IMR-90 (cell line): ENCODE results near the gene EML4. TPM values are rescaled to one million over a fixed set of nuclear protein-coding genes. Genes with fewer than 3 reads are reported as not detected.

Experiments
- ATAC-seq: fragments of 200-7000 bp; cut with Tn5 transposase; 2 replicates; pipeline ENCODE4 v1.9.1; 2020; ENCODE audit warnings: low read depth, mild to moderate bottlenecking, moderate library complexity
- BruUV-seq: library from RNA; stranded (reverse); fragments of 400-500 nt; replicated peaks from 2 replicates; lab custom pipeline; 2021; lab: Mats Ljungman, UMichigan
- CTCF ChIA-PET: fragments of 300-600 bp; formaldehyde crosslinking; extraction: SDS; loops from one replicate; lab custom pipeline; 2021; ENCODE audit warnings: antibody characterized with exemption; lab: Yijun Ruan, JAX
- POLR2A ChIA-PET: fragments of 300-600 bp; sonication (Branson Sonifier 250); formaldehyde crosslinking; loops from one replicate; lab custom pipeline; 2022; ENCODE audit warnings: antibody characterized with exemption; ENCODE audit not compliant: unreplicated experiment; lab: Charles Lee
- DNase-seq: peaks from one replicate; pipeline ENCODE4 v3.0.0; 2013
- H2AFZ ChIP-seq: replicated peaks from 2 replicates; pipeline ENCODE3; 2013; ENCODE audit warnings: low read length, mild to moderate bottlenecking; ENCODE audit not compliant: poor library complexity
- H2AK5ac ChIP-seq: 2 replicates; pipeline ENCODE4 v1.6.1; 2013; ENCODE audit warnings: low read depth, low read length, inconsistent platforms
- H2AK9ac ChIP-seq: replicated peaks from 2 replicates; pipeline ENCODE3; 2013; ENCODE audit warnings: mild to moderate bottlenecking, low read depth, low read length, moderate library complexity; ENCODE audit not compliant: poor library complexity
- H2BK120ac ChIP-seq: 2 replicates; pipeline ENCODE4 v1.6.1; 2013; ENCODE audit warnings: low read depth, low read length, inconsistent platforms
- H2BK15ac ChIP-seq: 3 replicates; pipeline ENCODE4 v1.6.1; 2013; ENCODE audit warnings: low read depth, low read length, inconsistent platforms
- H2BK20ac ChIP-seq: 2 replicates; pipeline ENCODE4 v1.6.1; 2013; ENCODE audit warnings: low read depth, mild to moderate bottlenecking, inconsistent platforms, low read length, moderate library complexity
- H2BK5ac ChIP-seq: 2 replicates; pipeline ENCODE4 v1.6.1; 2013; ENCODE audit warnings: mild to moderate bottlenecking, low read depth, low read length, inconsistent platforms; ENCODE audit not compliant: poor library complexity, severe bottlenecking
- H3K14ac ChIP-seq: replicated peaks from 2 replicates; pipeline ENCODE4 v1.6.1; 2013; ENCODE audit warnings: low read depth, low read length, inconsistent platforms
- H3K18ac ChIP-seq: 2 replicates; pipeline ENCODE4 v1.6.1; 2013; ENCODE audit warnings: low read depth, low read length, control low read depth
- H3K23ac ChIP-seq: 2 replicates; pipeline ENCODE4 v1.6.1; 2013; ENCODE audit warnings: low read depth, low read length, inconsistent platforms
- H3K27ac ChIP-seq: 2 replicates; pipeline ENCODE4 v1.5.1; 2013; ENCODE audit warnings: mild to moderate bottlenecking, control low read depth, low read length; ENCODE audit not compliant: insufficient read depth
- H3K27me3 ChIP-seq: 2 replicates; pipeline ENCODE4 v1.6.1; 2013; ENCODE audit warnings: low read length; ENCODE audit not compliant: control insufficient read depth, insufficient read depth
- H3K36me3 ChIP-seq: 2 replicates; pipeline ENCODE4 v1.6.1; 2013; ENCODE audit warnings: low read length, mixed read lengths; ENCODE audit not compliant: control insufficient read depth, insufficient read depth
- H3K4ac ChIP-seq: 2 replicates; pipeline ENCODE4 v1.6.1; 2013; ENCODE audit warnings: low read depth, low read length, inconsistent platforms
- H3K4me1 ChIP-seq: 2 replicates; pipeline ENCODE4 v1.6.1; 2013; ENCODE audit warnings: low read length, mixed read lengths; ENCODE audit not compliant: control insufficient read depth, insufficient read depth
- H3K4me2 ChIP-seq: 2 replicates; pipeline ENCODE4 v1.6.1; 2013; ENCODE audit warnings: low read depth, mild to moderate bottlenecking, control low read depth, low read length, moderate library complexity
- H3K4me3 ChIP-seq: 2 replicates; pipeline ENCODE4 v1.5.1; 2013; ENCODE audit warnings: low read depth, mild to moderate bottlenecking, control low read depth, low read length, moderate library complexity; ENCODE audit not compliant: insufficient read depth
- H3K56ac ChIP-seq: 2 replicates; pipeline ENCODE4 v1.6.1; 2013; ENCODE audit warnings: low read length, inconsistent platforms; ENCODE audit not compliant: insufficient read depth; ENCODE audit errors: extremely low read depth
- H3K79me1 ChIP-seq, 2 experiments: 2 replicates each; pipeline ENCODE4 v1.6.1; 2013; ENCODE audit warnings: low read length in 2 of 2, inconsistent platforms in 1 of 2, low read depth in 1 of 2
- H3K9ac ChIP-seq: 2 replicates; pipeline ENCODE4 v1.6.1; 2013; ENCODE audit warnings: low read depth, low read length, control low read depth
- H3K9me1 ChIP-seq: 2 replicates; pipeline ENCODE4 v1.6.1; 2013; ENCODE audit warnings: low read length, inconsistent platforms; ENCODE audit not compliant: insufficient read depth
- H3K9me3 ChIP-seq: 2 replicates; pipeline ENCODE4 v1.6.1; 2013; ENCODE audit warnings: low read length; ENCODE audit not compliant: control insufficient read depth, insufficient read depth
- H4K20me1 ChIP-seq: 2 replicates; pipeline ENCODE4 v1.6.1; 2013; ENCODE audit warnings: low read length, inconsistent platforms; ENCODE audit not compliant: insufficient read depth
- H4K5ac ChIP-seq: 2 replicates; pipeline ENCODE4 v1.6.1; 2013; ENCODE audit warnings: mild to moderate bottlenecking, low read depth, low read length, control low read depth
- H4K8ac ChIP-seq, 2 experiments: 2 replicates each; pipeline ENCODE4 v1.6.1; 2013; ENCODE audit warnings: low read depth in 2 of 2, low read length in 2 of 2, control low read depth in 1 of 2, inconsistent platforms in 1 of 2
- H4K91ac ChIP-seq: 2 replicates; pipeline ENCODE4 v1.6.1; 2013; ENCODE audit warnings: low read depth, low read length, inconsistent platforms; ENCODE audit not compliant: insufficient read depth
- BHLHE40 ChIP-seq: fragments of 150-350 bp; IDR thresholded peaks from 2 replicates; pipeline ENCODE4 v1.6.1; 2016; ENCODE audit warnings: mild to moderate bottlenecking, low read depth, low read length
- CHD1 ChIP-seq: IDR thresholded peaks from 2 replicates; pipeline ENCODE4 v1.6.1; 2012; ENCODE audit warnings: low read depth, low read length, improper control_type of control experiment
- CTCF ChIP-seq: conservative IDR thresholded peaks from 2 replicates; pipeline ENCODE4 v1.5.1; 2012; ENCODE audit warnings: mild to moderate bottlenecking, low read depth, low read length, improper control_type of control experiment
- ELK1 ChIP-seq: fragments of 150-350 bp; IDR thresholded peaks from 2 replicates; pipeline ENCODE4 v1.6.1; 2016; ENCODE audit warnings: low read depth, mild to moderate bottlenecking, low read length, moderate library complexity, borderline replicate concordance
- FOS ChIP-seq: fragments of 150-350 bp; IDR thresholded peaks from 2 replicates; pipeline ENCODE4 v1.6.1; 2016; ENCODE audit warnings: low read depth, low read length
- MAFK ChIP-seq: IDR thresholded peaks from 2 replicates; pipeline ENCODE4 v1.6.1; 2012; ENCODE audit warnings: low read depth, low read length, improper control_type of control experiment
- MAZ ChIP-seq: IDR thresholded peaks from 2 replicates; pipeline ENCODE4 v1.6.1; 2012; ENCODE audit warnings: low read depth, mild to moderate bottlenecking, low read length, improper control_type of control experiment, moderate library complexity, borderline replicate concordance
- NFE2L2 ChIP-seq: fragments of 150-350 bp; IDR thresholded peaks from 2 replicates; pipeline ENCODE4 v1.6.1; 2016; ENCODE audit warnings: low read depth, mild to moderate bottlenecking, low read length
- POLR2A ChIP-seq: IDR thresholded peaks from 2 replicates; pipeline ENCODE4 v1.6.1; 2012; ENCODE audit warnings: mild to moderate bottlenecking, low read depth, low read length
- RAD21 ChIP-seq: IDR thresholded peaks from 2 replicates; pipeline ENCODE4 v1.6.1; 2012; ENCODE audit warnings: low read length, improper control_type of control experiment
- RCOR1 ChIP-seq: IDR thresholded peaks from 2 replicates; pipeline ENCODE4 v1.6.1; 2012; ENCODE audit warnings: mild to moderate bottlenecking, low read length, improper control_type of control experiment; ENCODE audit not compliant: insufficient replicate concordance
- SMC3 ChIP-seq: fragments of 150-350 bp; IDR thresholded peaks from 2 replicates; pipeline ENCODE4 v1.6.1; 2016; ENCODE audit warnings: low read depth, mild to moderate bottlenecking, antibody characterized with exemption, low read length, moderate library complexity
- USF2 ChIP-seq: fragments of 150-350 bp; IDR thresholded peaks from 2 replicates; pipeline ENCODE4 v1.6.1; 2017; ENCODE audit warnings: mild to moderate bottlenecking, antibody characterized with exemption, low read length, low read depth
- WGBS, 2 experiments: methylation state at CpG; one replicate each; pipeline versions ENCODE4 v1.1.5 to v1.1.7; 2013; ENCODE audit warnings: missing lambda C conversion rate in 2 of 2; ENCODE audit not compliant: insufficient read length in 1 of 2; ENCODE audit errors: extremely low coverage in 2 of 2; 5-methylcytosine and 5-hydroxymethylcytosine counted together
- dilution Hi-C: fragments of 300-500 bp; cut with HindIII; formaldehyde crosslinking; loops from one replicate; pipeline ENCODE4 v1.14.3; 2018; ENCODE audit warnings: low sequenced_read_pairs; ENCODE audit not compliant: unreplicated experiment
- in situ Hi-C: fragments of 300-500 bp; cut with MboI; formaldehyde crosslinking; loops from 3 replicates; pipeline ENCODE4 v1.14.3; 2019; ENCODE audit warnings: low sequenced_read_pairs, inconsistent platforms, mixed read lengths
- intact Hi-C: fragments of 100-400 bp; cut with micrococcal nuclease; formaldehyde crosslinking; loops from 2 replicates; pipeline ENCODE4 v1.10.0; 2022
- polyA plus RNA-seq, 3 experiments: library from polyadenylated mRNA; depleted of rRNA; stranded (reverse); fragments of >200 nt; gene quantifications; 2 replicates each; pipeline ENCODE4 v1.2.3, GENCODE V29; 2012; ENCODE audit warnings: low replicate concordance in 1 of 3
- total RNA-seq: library from RNA; depleted of rRNA; stranded (reverse); fragments of >200 nt; gene quantifications from 2 replicates; pipeline ENCODE4 v1.2.3, GENCODE V29; 2012

The EML4 gene
- total and polyA plus RNA-seq, 2 of the 4 experiments (the other 2 are of a cell fraction), result 29.7 to 73.7 TPM

- no peak for ATAC-seq
- no peak overlapping the region for H3K4me2 ChIP-seq
- POLR2A ChIA-PET, result no interaction called here
- H3K27me3 ChIP-seq, result no peaks in the 10 kb centered on the region
- H3K9me1 ChIP-seq, result no peaks in the 10 kb centered on the region
- H3K4me1 ChIP-seq, result peaks cover 4% of the 10 kb centered on the region
- H4K20me1 ChIP-seq, result no peaks in the 10 kb centered on the region
- H2BK20ac ChIP-seq, result no peak overlapping the region
- H4K91ac ChIP-seq, result no peak overlapping the region
- DNase-seq, result no peak
- no peak overlapping the region for H3K4ac ChIP-seq
- no peak overlapping the region for H2AK9ac ChIP-seq
- H3K14ac ChIP-seq, result no peak overlapping the region
- H3K4me3 ChIP-seq, result no peak overlapping the region
- H3K27ac ChIP-seq, result no peak overlapping the region
- no TSS peak for BruUV-seq
- no CpG with 5 or more reads among the region's 2 CpGs for WGBS, 2 experiments
- H3K56ac ChIP-seq, result no peak overlapping the region
- no peak overlapping the region for H4K8ac ChIP-seq
- dilution Hi-C loops, result no loop called here
- intact Hi-C loops, result no loop called here
- in situ Hi-C loops, result no loop called here
- H2BK15ac ChIP-seq, result no peak overlapping the region
- no peak overlapping the region for H2AFZ ChIP-seq
- no peak overlapping the region for H4K5ac ChIP-seq
- CTCF ChIA-PET, result no interaction called here
- H3K9me3 ChIP-seq, result no peaks in the 10 kb centered on the region
- no peak overlapping the region for H2BK5ac ChIP-seq
- H2BK120ac ChIP-seq, result no peak overlapping the region
- H3K18ac ChIP-seq, result no peak overlapping the region
- TF ChIP-seq FOS (no peak), RCOR1 (no peak), NFE2L2 (no peak), MAZ (no peak), CHD1 (no peak), RAD21 (no peak), BHLHE40 (no peak), ELK1 (no peak), USF2 (no peak), POLR2A (no peak), SMC3 (no peak), CTCF (no peak), MAFK (no peak)
- H3K9ac ChIP-seq, result no peak overlapping the region
- no peaks in the 10 kb centered on the region for H3K36me3 ChIP-seq
- no peak overlapping the region for H2AK5ac ChIP-seq
- H3K23ac ChIP-seq, result no peak overlapping the region
- H3K79me1 ChIP-seq, result peaks cover 22 to 60% of the 10 kb centered on the region in 2 experiments
These were observed 58.3 kb downstream of the EML4 start for GRCh38 chr2:42227491-42227890.
